H9 (cell line): ENCODE measurements around the gene FGR. TPM values are rescaled to one million over a fixed set of nuclear protein-coding genes. Genes with fewer than 3 reads are reported as not detected.
A peak's percentile ranks its signal among the peaks of the same experiment; 100 is the strongest.

Experiments
- DNase-seq: peaks from one replicate; pipeline ENCODE4 v3.0.0-alpha.2; 2017
- H2AFZ ChIP-seq: one replicate; pipeline ENCODE4 v1.6.1; 2013; ENCODE audit warnings: mild to moderate bottlenecking, low read length, control low read depth, moderate library complexity
- H2AK5ac ChIP-seq: 2 replicates; pipeline ENCODE4 v1.6.1; 2013; ENCODE audit warnings: low read length, control low read depth, mixed read lengths; ENCODE audit not compliant: insufficient read length
- H2BK120ac ChIP-seq: one replicate; pipeline ENCODE4 v1.6.1; 2013; ENCODE audit warnings: low read depth, mild to moderate bottlenecking, low read length, control low read depth, inconsistent platforms; ENCODE audit not compliant: poor library complexity, severe bottlenecking
- H2BK12ac ChIP-seq: 2 replicates; pipeline ENCODE4 v1.6.1; 2013; ENCODE audit warnings: low read length, control low read depth, mixed read lengths, low read depth; ENCODE audit not compliant: insufficient read length
- H2BK15ac ChIP-seq: 2 replicates; pipeline ENCODE4 v1.6.1; 2013; ENCODE audit warnings: low read depth, low read length, control low read depth
- H2BK20ac ChIP-seq: one replicate; pipeline ENCODE4 v1.6.1; 2013; ENCODE audit warnings: low read depth, mild to moderate bottlenecking, low read length, control low read depth, inconsistent platforms; ENCODE audit not compliant: poor library complexity, severe bottlenecking
- H2BK5ac ChIP-seq: 2 replicates; pipeline ENCODE4 v1.6.1; 2013; ENCODE audit warnings: low read length, control low read depth, mixed read lengths; ENCODE audit not compliant: insufficient read length
- H3K14ac ChIP-seq: 2 replicates; pipeline ENCODE4 v1.6.1; 2013; ENCODE audit warnings: low read length, control low read depth; ENCODE audit not compliant: insufficient read depth
- H3K18ac ChIP-seq: 2 replicates; pipeline ENCODE4 v1.6.1; 2013; ENCODE audit warnings: low read depth, mild to moderate bottlenecking, mixed read lengths, low read length, control low read depth; ENCODE audit not compliant: insufficient read length
- H3K23ac ChIP-seq: 2 replicates; pipeline ENCODE4 v1.6.1; 2013; ENCODE audit warnings: low read length, control low read depth, mixed read lengths, low read depth; ENCODE audit not compliant: insufficient read length
- H3K23me2 ChIP-seq: 2 replicates; pipeline ENCODE4 v1.6.1; 2013; ENCODE audit warnings: low read depth, mild to moderate bottlenecking, mixed read lengths, low read length, control low read depth; ENCODE audit not compliant: insufficient read length, poor library complexity, severe bottlenecking
- H3K27ac ChIP-seq: 2 replicates; pipeline ENCODE4 v1.5.1; 2013; ENCODE audit warnings: low read length, control low read depth, mixed read lengths, low read depth; ENCODE audit not compliant: insufficient read length
- H3K27me3 ChIP-seq: 2 replicates; pipeline ENCODE4 v1.6.1; 2013; ENCODE audit warnings: low read length, control low read depth, inconsistent platforms; ENCODE audit not compliant: insufficient read depth
- H3K4ac ChIP-seq: 2 replicates; pipeline ENCODE4 v1.6.1; 2013; ENCODE audit warnings: low read depth, mild to moderate bottlenecking, control low read depth, inconsistent platforms, low read length, moderate library complexity
- H3K4me1 ChIP-seq: 2 replicates; pipeline ENCODE4 v1.6.1; 2013; ENCODE audit warnings: low read length, control low read depth, inconsistent platforms; ENCODE audit not compliant: insufficient read depth
- H3K4me2 ChIP-seq: 2 replicates; pipeline ENCODE4 v1.6.1; 2013; ENCODE audit warnings: low read length, control low read depth, mixed read lengths; ENCODE audit not compliant: insufficient read length, insufficient read depth
- H3K56ac ChIP-seq: 2 replicates; pipeline ENCODE4 v1.6.1; 2013; ENCODE audit warnings: low read depth, mild to moderate bottlenecking, mixed read lengths, low read length, control low read depth; ENCODE audit not compliant: insufficient read length
- H3K79me1 ChIP-seq: 2 replicates; pipeline ENCODE4 v1.6.1; 2013; ENCODE audit warnings: low read depth, mild to moderate bottlenecking, moderate library complexity, low read length, control low read depth, inconsistent platforms; ENCODE audit not compliant: insufficient read depth, poor library complexity, severe bottlenecking
- H3K79me2 ChIP-seq: 2 replicates; pipeline ENCODE4 v1.6.1; 2013; ENCODE audit warnings: low read length, control low read depth, inconsistent platforms; ENCODE audit not compliant: insufficient read depth
- H3K9ac ChIP-seq: 2 replicates; pipeline ENCODE4 v1.6.1; 2013; ENCODE audit warnings: low read length, control low read depth, mixed read lengths; ENCODE audit not compliant: insufficient read length; ENCODE audit errors: extremely low read depth
- H3K9me3 ChIP-seq: one replicate; pipeline ENCODE4 v1.6.1; 2013; ENCODE audit warnings: low read depth, low read length, inconsistent platforms; ENCODE audit not compliant: control insufficient read depth
- H3T11ph ChIP-seq: one replicate; pipeline ENCODE4 v1.6.1; 2013; ENCODE audit warnings: mild to moderate bottlenecking, low read length, control low read depth, inconsistent platforms
- H4K20me1 ChIP-seq: one replicate; pipeline ENCODE4 v1.6.1; 2013; ENCODE audit not compliant: control insufficient read depth, insufficient read length, insufficient read depth
- H4K5ac ChIP-seq: 2 replicates; pipeline ENCODE4 v1.6.1; 2013; ENCODE audit warnings: low read depth, mild to moderate bottlenecking, mixed read lengths, low read length, control low read depth; ENCODE audit not compliant: insufficient read length
- H4K8ac ChIP-seq: replicated peaks from 2 replicates; pipeline ENCODE4 v1.6.1; 2013; ENCODE audit warnings: low read length, control low read depth, mixed read lengths, low read depth; ENCODE audit not compliant: insufficient read length
- H4K91ac ChIP-seq: 2 replicates; pipeline ENCODE4 v1.6.1; 2013; ENCODE audit warnings: low read depth, mild to moderate bottlenecking, moderate library complexity, mixed read lengths, low read length, control low read depth; ENCODE audit not compliant: insufficient read length
- H3K27ac Mint-ChIP-seq, 3 experiments: 2 replicates in 2 of 3; 3 replicates in 1 of 3; pipeline ENCODE4 v1.8.0; 2020 to 2021; ENCODE audit warnings: mixed read lengths in 3 of 3, mild to moderate bottlenecking in 1 of 3, moderate library complexity in 1 of 3
- H3K27me3 Mint-ChIP-seq: 2 replicates; pipeline ENCODE4 v1.8.0; 2021; ENCODE audit warnings: low read depth, mild to moderate bottlenecking, moderate library complexity, mixed read lengths
- H3K36me3 Mint-ChIP-seq, 3 experiments: 2 replicates in 2 of 3; 3 replicates in 1 of 3; pipeline ENCODE4 v1.8.0; 2020 to 2021; ENCODE audit warnings: low read depth in 3 of 3, mixed read lengths in 3 of 3; ENCODE audit not compliant: insufficient read depth in 1 of 3
- H3K4me1 Mint-ChIP-seq, 2 experiments: 2 replicates each; pipeline ENCODE4 v1.8.0; 2020; ENCODE audit warnings: mixed read lengths in 2 of 2
- H3K4me3 Mint-ChIP-seq, 2 experiments: 2 replicates in 1 of 2; 3 replicates in 1 of 2; pipeline ENCODE4 v1.8.0; 2020 to 2021; ENCODE audit warnings: mild to moderate bottlenecking in 2 of 2, mixed read lengths in 2 of 2, moderate library complexity in 1 of 2
- H3K9me3 Mint-ChIP-seq, 2 experiments: 2 replicates in 1 of 2; 3 replicates in 1 of 2; pipeline ENCODE4 v1.8.0; 2020; ENCODE audit warnings: mild to moderate bottlenecking in 2 of 2, mixed read lengths in 2 of 2, moderate library complexity in 1 of 2
- CTCF ChIP-seq: fragments of 200-600 bp; sonication (generic); conservative IDR thresholded peaks from 3 replicates; pipeline ENCODE4 v1.8.0; 2021; ENCODE audit warnings: antibody characterized with exemption, mild to moderate bottlenecking
- WGBS: extraction: QIAGEN DNeasy Blood & Tissue Kit; methylation state at CpG from one replicate; pipeline ENCODE4 v1.1.7; 2013; ENCODE audit warnings: missing lambda C conversion rate, low lambda C conversion rate, mixed read lengths; ENCODE audit not compliant: insufficient read length; ENCODE audit errors: extremely low coverage; 5-methylcytosine and 5-hydroxymethylcytosine counted together
- total RNA-seq: library from RNA; stranded (reverse); gene quantifications from 2 replicates; pipeline ENCODE4 v1.2.1, GENCODE V29; 2021

FGR gene
- total RNA-seq, 1 experiment from 2014 or later: not detected

DNA sequence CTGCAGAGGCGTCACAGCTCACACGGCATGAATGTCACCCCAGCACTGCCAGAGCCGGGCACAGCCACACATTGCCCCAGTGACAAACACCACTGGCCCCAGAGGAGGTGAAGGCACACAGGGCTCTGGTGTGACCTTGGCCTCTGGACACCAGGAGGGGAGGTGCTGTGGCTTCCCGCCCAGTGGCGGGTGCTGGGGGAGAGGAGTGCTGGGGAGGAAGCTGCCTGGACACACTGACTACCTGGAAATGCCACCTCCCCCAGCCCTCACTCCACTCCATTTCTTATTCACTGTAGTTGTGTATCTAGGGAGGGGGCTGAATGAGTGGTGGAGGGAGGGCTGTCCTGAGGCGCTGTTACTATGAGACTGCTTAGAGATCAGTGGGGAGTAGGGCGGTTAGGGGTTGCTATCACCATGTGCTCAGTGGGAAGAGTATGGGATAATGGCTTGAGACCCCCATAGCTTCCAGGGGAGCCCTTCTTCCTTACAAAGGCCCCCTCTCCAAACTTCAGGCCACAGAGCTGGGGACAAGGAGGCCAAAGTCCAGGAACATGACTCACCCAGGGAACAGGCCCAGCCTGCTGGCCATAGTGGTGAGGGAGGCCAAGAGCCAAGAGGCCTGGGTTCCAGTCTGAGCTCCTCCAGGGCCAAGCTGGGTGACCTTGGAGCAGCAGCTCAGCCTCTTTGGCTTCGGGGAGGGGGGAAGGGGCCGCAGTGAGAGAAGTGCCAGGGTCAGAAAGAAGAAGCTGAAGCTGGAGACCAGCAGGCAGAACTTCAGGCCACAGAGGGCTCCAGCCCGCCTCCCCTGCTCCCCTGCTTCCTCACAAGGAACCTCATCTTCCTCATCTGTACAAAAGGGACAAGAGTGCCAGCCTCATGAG lies 71.2 kb downstream of the FGR start:
- no peaks in the 10 kb centered on the region for H3K27me3 ChIP-seq
- no peak overlapping the region; a peak in 1 of 5 replicates for H3K4me3 Mint-ChIP-seq
- H3K27ac ChIP-seq: no peak overlapping the region
- no peak overlapping the region for H2BK5ac ChIP-seq
- no peak overlapping the region for H2BK120ac ChIP-seq
- H3T11ph ChIP-seq: no peak overlapping the region
- no peaks in the 10 kb centered on the region for H3K23me2 ChIP-seq
- H3K4me2 ChIP-seq: no peak overlapping the region
- no peak for DNase-seq
- H2AFZ ChIP-seq: no peak overlapping the region
- no peaks in the 10 kb centered on the region for H3K79me2 ChIP-seq
- no peak overlapping the region for H3K56ac ChIP-seq
- no peak overlapping the region; the same call in 1 of the 2 replicates for H3K14ac ChIP-seq
- H3K4me1 ChIP-seq: peaks cover 12% of the 10 kb centered on the region
- no peak overlapping the region for H2BK20ac ChIP-seq
- peaks cover 73 to 87% of the 10 kb centered on the region in 2 experiments for H3K4me1 Mint-ChIP-seq
- no peak overlapping the region for H2AK5ac ChIP-seq
- no peak overlapping the region for H3K23ac ChIP-seq
- H3K79me1 ChIP-seq: no peaks in the 10 kb centered on the region
- no peak for TF ChIP-seq CTCF
- no peak overlapping the region for H3K9ac ChIP-seq
- no peaks in the 10 kb centered on the region for H3K36me3 Mint-ChIP-seq
- H3K9me3 Mint-ChIP-seq: no peaks in the 10 kb centered on the region; a peak in 1 of 5 replicates
- H2BK15ac ChIP-seq: no peak overlapping the region
- H4K5ac ChIP-seq: no peak overlapping the region
- H3K9me3 ChIP-seq: no peaks in the 10 kb centered on the region
- H3K4ac ChIP-seq: no peak overlapping the region
- WGBS: no CpG with 5 or more reads among the region's 10 CpGs
- H2BK12ac ChIP-seq: no peak overlapping the region
- H3K18ac ChIP-seq: no peak overlapping the region
- H3K27me3 Mint-ChIP-seq: no peaks in the 10 kb centered on the region
- no peaks in the 10 kb centered on the region for H4K20me1 ChIP-seq
- no peak overlapping the region for H4K91ac ChIP-seq
- H4K8ac ChIP-seq: no peak overlapping the region
- peak overlapping the region in 2 of 3 experiments; percentile 85 to 90; a peak in 5 of 7 replicates for H3K27ac Mint-ChIP-seq
